HCT116 (cell line): ENCODE measurements around the gene RAD9A. TPM values are rescaled to one million over a fixed set of nuclear protein-coding genes. Genes with fewer than 3 reads are reported as not detected.

ENCODE experiments used
- ATAC-seq: fragments of 200-7000 bp; cut with Tn5 transposase; 2 replicates; pipeline ENCODE4 v1.9.1; 2020; ENCODE audit warnings: mild to moderate bottlenecking, moderate library complexity
- BruUV-seq: library from RNA; stranded (reverse); fragments of 400-500 nt; replicated peaks from 2 replicates; lab custom pipeline; 2021; lab: Mats Ljungman, UMichigan
- CTCF ChIA-PET: fragments of 300-600 bp; sonication (Branson Sonifier 250); formaldehyde crosslinking; loops from one replicate; lab custom pipeline; 2021; ENCODE audit warnings: antibody characterized with exemption; lab: Charles Lee
- POLR2A ChIA-PET: fragments of 300-600, 350-600 bp; sonication (Branson Sonifier 250); formaldehyde crosslinking; loops from one replicate; lab custom pipeline; 2021; ENCODE audit warnings: antibody characterized with exemption; lab: Charles Lee
- RAD21 ChIA-PET, 2 experiments: fragments of 300-600 bp; sonication (Branson Sonifier 250); formaldehyde crosslinking; loops; one replicate each; lab custom pipeline; 2023; ENCODE audit warnings: low total read pairs in 2 of 2; ENCODE audit not compliant: uncharacterized antibody in 2 of 2, unreplicated experiment in 2 of 2, low non-redundant PET in 1 of 2; lab: Charles Lee
- DNase-seq: peaks from one replicate; pipeline ENCODE4 v3.0.0-alpha.2; 2010; ENCODE audit warnings: low read depth, low spot score
- H2AFZ ChIP-seq: fragments of 200-600 bp; shearing (Covaris generic), sonication (generic); 2 replicates; pipeline ENCODE4 v1.6.1; 2017; ENCODE audit warnings: low read depth, mixed run types, mixed read lengths, antibody characterized with exemption, low read length; ENCODE audit not compliant: poor library complexity, severe bottlenecking
- H3K27ac ChIP-seq: 2 replicates; pipeline ENCODE4 v1.5.1; 2012; ENCODE audit warnings: low read depth, low read length
- H3K27me3 ChIP-seq: fragments of 200-600 bp; sonication (generic); 2 replicates; pipeline ENCODE4 v1.6.1; 2016; ENCODE audit warnings: mixed run types, low read length, mixed read lengths; ENCODE audit not compliant: insufficient read depth
- H3K36me3 ChIP-seq, 2 experiments: fragments of 200-500 bp in 1 of 2; fragments of 200-600 bp in 1 of 2; sonication (Bioruptor generic) in 1 of 2; sonication (generic) in 1 of 2; 2 replicates each; pipeline versions ENCODE4 v1.5.1 to v1.6.1; 2014 to 2016; ENCODE audit warnings: low read length in 2 of 2, inconsistent platforms in 1 of 2, mixed read lengths in 1 of 2, mixed run types in 1 of 2; ENCODE audit not compliant: insufficient read depth in 2 of 2, control insufficient read depth in 1 of 2
- H3K4me1 ChIP-seq, 2 experiments: fragments of 200-600 bp in 1 of 2; sonication (generic) in 1 of 2; 2 replicates each; pipeline versions ENCODE4 v1.5.1 to v1.6.1; 2012 to 2017; ENCODE audit warnings: low read length in 2 of 2, inconsistent platforms in 1 of 2, mild to moderate bottlenecking in 1 of 2, mixed read lengths in 1 of 2, mixed run types in 1 of 2, moderate library complexity in 1 of 2; ENCODE audit not compliant: insufficient read depth in 2 of 2, control insufficient read depth in 1 of 2
- H3K4me2 ChIP-seq: fragments of 200-600 bp; sonication (generic); 2 replicates; pipeline ENCODE4 v1.6.1; 2017; ENCODE audit warnings: mixed run types, low read length, mixed read lengths
- H3K4me3 ChIP-seq, 2 experiments: fragments of 200-600 bp in 1 of 2; sonication (generic) in 1 of 2; replicated peaks in 1 of 2; 2 replicates each; pipeline ENCODE4 v1.5.1; 2011 to 2016; ENCODE audit warnings: low read length in 2 of 2, control low read depth in 1 of 2, low read depth in 1 of 2, mild to moderate bottlenecking in 1 of 2, mixed read lengths in 1 of 2, mixed run types in 1 of 2
- H3K79me2 ChIP-seq: fragments of 200-600 bp; sonication (generic); 2 replicates; pipeline ENCODE4 v1.6.1; 2017; ENCODE audit warnings: mild to moderate bottlenecking, mixed run types, low read length, moderate library complexity, mixed read lengths; ENCODE audit not compliant: insufficient read depth
- H3K9ac ChIP-seq: fragments of 200-600 bp; sonication (generic); 2 replicates; pipeline ENCODE4 v1.6.1; 2016; ENCODE audit warnings: low read length, mixed read lengths
- H3K9me2 ChIP-seq: fragments of 200-600 bp; sonication (generic), shearing (Covaris generic); 2 replicates; pipeline ENCODE4 v1.6.1; 2017; ENCODE audit warnings: mixed run types, mild to moderate bottlenecking, moderate library complexity; ENCODE audit not compliant: insufficient read depth
- H3K9me3 ChIP-seq, 2 experiments: fragments of 200-500 bp in 1 of 2; fragments of 200-600 bp in 1 of 2; sonication (Bioruptor generic) in 1 of 2; sonication (generic) in 1 of 2; 2 replicates each; pipeline ENCODE4 v1.6.1; 2014 to 2017; ENCODE audit warnings: low read length in 2 of 2, mixed read lengths in 2 of 2, inconsistent platforms in 1 of 2, low read depth in 1 of 2, mild to moderate bottlenecking in 1 of 2, mixed run types in 1 of 2, moderate library complexity in 1 of 2; ENCODE audit not compliant: control insufficient read depth in 1 of 2, insufficient read depth in 1 of 2
- H4K20me1 ChIP-seq: fragments of 200-600 bp; sonication (generic), shearing (Covaris generic); 2 replicates; pipeline ENCODE4 v1.6.1; 2017; ENCODE audit warnings: mixed run types, mild to moderate bottlenecking, moderate library complexity; ENCODE audit not compliant: insufficient read depth
- EGR1 ChIP-seq: IDR thresholded peaks from 2 replicates; pipeline ENCODE4 v1.6.1; 2012; ENCODE audit warnings: low read depth
- EZH2 ChIP-seq: fragments of 200-600 bp; sonication (generic); IDR thresholded peaks from 2 replicates; pipeline ENCODE4 v1.6.1; 2017; ENCODE audit warnings: antibody characterized with exemption, mixed run types
- FOSL1 ChIP-seq: IDR thresholded peaks from 2 replicates; pipeline ENCODE4 v1.6.1; 2012; ENCODE audit warnings: low read depth
- POLR2A ChIP-seq: IDR thresholded peaks from 2 replicates; pipeline ENCODE4 v1.7.0; 2011; ENCODE audit warnings: borderline replicate concordance; ENCODE audit not compliant: insufficient read depth, insufficient read length; ENCODE audit errors: extremely low read depth
- POLR2AphosphoS5 ChIP-seq: IDR thresholded peaks from 2 replicates; pipeline ENCODE4 v1.6.1; 2011; ENCODE audit warnings: mild to moderate bottlenecking, low read depth, low read length, moderate library complexity
- RAD21 ChIP-seq: IDR thresholded peaks from 2 replicates; pipeline ENCODE4 v1.6.1; 2012; ENCODE audit warnings: low read depth, mild to moderate bottlenecking
- SIN3A ChIP-seq: IDR thresholded peaks from 2 replicates; pipeline ENCODE4 v1.6.1; 2012; ENCODE audit warnings: low read depth
- TCF7L2 ChIP-seq: IDR thresholded peaks from 2 replicates; pipeline ENCODE4 v1.7.0; 2011; ENCODE audit warnings: borderline replicate concordance, inconsistent platforms; ENCODE audit not compliant: insufficient read depth, insufficient read length; ENCODE audit errors: extremely low read depth
- ZFX ChIP-seq: fragments of 450-650 bp; IDR thresholded peaks from 2 replicates; pipeline ENCODE4 v1.6.1; 2017
- intact Hi-C: fragments of 100-400 bp; cut with micrococcal nuclease; formaldehyde crosslinking; loops from 2 replicates; pipeline ENCODE4 v1.10.0; 2022
- total RNA-seq: library from RNA; stranded (reverse); gene quantifications from one replicate; pipeline ENCODE4 v1.2.1, GENCODE V29; 2021; ENCODE audit not compliant: unreplicated experiment
- TF ChIP-seq, protein P1 (sequence below): IDR thresholded peaks from 2 replicates; pipeline ENCODE4 v1.6.1; 2012
- TF ChIP-seq, protein P2 (sequence below): IDR thresholded peaks from 2 replicates; pipeline ENCODE4 v1.6.1; 2012; ENCODE audit warnings: low read depth

RAD9A gene
- total RNA-seq, 1 experiment from 2014 or later, result 49.8 TPM

DNA sequence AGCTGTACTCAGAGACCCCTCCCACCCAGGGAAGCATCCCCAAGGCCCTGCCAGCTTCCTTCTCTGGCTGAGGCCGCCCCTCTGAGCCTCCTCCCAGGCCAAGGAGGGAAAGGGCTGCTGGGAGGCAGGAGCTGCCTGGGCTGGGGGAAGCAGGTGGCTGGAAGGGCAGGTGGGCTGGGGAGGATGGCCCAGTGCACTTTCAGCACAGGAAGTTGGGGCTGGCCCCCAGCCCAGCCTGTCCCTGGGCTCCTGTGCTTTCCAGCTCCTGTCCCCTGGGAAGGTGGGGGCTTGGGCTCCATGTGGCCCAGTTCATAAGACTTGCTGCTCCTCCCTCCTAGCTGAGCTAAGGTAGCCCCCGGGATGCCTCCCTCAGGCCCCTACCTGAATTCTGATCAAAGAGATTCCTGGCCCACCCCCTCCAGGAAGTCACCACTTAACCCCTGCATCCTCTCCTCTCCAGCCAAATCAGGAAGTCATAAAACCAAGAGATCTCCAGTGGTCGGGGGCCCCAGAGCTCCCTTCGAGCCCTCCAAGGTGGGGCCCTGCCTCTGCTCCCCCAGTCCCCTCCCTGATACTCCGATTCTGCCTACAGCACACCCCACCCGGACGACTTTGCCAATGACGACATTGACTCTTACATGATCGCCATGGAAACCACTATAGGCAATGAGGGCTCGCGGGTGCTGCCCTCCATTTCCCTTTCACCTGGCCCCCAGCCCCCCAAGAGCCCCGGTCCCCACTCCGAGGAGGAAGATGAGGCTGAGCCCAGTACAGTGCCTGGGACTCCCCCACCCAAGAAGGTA is 5.0 kb downstream of the RAD9A start:
- H3K79me2 ChIP-seq, result peaks cover 34% of the 10 kb centered on the region
- no peaks in the 10 kb centered on the region for H3K9me3 ChIP-seq
- no peak for DNase-seq
- H3K9ac ChIP-seq, result no peak overlapping the region
- H2AFZ ChIP-seq, result no peak overlapping the region
- CTCF ChIA-PET, result no interaction called here
- peaks cover 10 to 18% of the 10 kb centered on the region in 2 experiments; a peak in 3 of 4 replicates for H3K4me1 ChIP-seq
- no peaks in the 10 kb centered on the region for H3K9me2 ChIP-seq
- no peaks in the 10 kb centered on the region for H4K20me1 ChIP-seq
- peaks cover 13 to 37% of the 10 kb centered on the region in 2 experiments; a peak in 3 of 4 replicates for H3K36me3 ChIP-seq
- no peak for TF ChIP-seq TCF7L2
- no peak for TF ChIP-seq RAD21
- TF ChIP-seq FOSL1, result no peak
- TF ChIP-seq EGR1, result no peak
- TF ChIP-seq ZFX, result no peak
- TF ChIP-seq, protein P1, sequence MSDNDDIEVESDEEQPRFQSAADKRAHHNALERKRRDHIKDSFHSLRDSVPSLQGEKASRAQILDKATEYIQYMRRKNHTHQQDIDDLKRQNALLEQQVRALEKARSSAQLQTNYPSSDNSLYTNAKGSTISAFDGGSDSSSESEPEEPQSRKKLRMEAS, result no peak
- TF ChIP-seq SIN3A, result no peak
- TF ChIP-seq POLR2AphosphoS5, result no peak
- TF ChIP-seq, protein P2, sequence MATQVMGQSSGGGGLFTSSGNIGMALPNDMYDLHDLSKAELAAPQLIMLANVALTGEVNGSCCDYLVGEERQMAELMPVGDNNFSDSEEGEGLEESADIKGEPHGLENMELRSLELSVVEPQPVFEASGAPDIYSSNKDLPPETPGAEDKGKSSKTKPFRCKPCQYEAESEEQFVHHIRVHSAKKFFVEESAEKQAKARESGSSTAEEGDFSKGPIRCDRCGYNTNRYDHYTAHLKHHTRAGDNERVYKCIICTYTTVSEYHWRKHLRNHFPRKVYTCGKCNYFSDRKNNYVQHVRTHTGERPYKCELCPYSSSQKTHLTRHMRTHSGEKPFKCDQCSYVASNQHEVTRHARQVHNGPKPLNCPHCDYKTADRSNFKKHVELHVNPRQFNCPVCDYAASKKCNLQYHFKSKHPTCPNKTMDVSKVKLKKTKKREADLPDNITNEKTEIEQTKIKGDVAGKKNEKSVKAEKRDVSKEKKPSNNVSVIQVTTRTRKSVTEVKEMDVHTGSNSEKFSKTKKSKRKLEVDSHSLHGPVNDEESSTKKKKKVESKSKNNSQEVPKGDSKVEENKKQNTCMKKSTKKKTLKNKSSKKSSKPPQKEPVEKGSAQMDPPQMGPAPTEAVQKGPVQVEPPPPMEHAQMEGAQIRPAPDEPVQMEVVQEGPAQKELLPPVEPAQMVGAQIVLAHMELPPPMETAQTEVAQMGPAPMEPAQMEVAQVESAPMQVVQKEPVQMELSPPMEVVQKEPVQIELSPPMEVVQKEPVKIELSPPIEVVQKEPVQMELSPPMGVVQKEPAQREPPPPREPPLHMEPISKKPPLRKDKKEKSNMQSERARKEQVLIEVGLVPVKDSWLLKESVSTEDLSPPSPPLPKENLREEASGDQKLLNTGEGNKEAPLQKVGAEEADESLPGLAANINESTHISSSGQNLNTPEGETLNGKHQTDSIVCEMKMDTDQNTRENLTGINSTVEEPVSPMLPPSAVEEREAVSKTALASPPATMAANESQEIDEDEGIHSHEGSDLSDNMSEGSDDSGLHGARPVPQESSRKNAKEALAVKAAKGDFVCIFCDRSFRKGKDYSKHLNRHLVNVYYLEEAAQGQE, result no peak
- no peak for TF ChIP-seq POLR2A
- no peak for TF ChIP-seq EZH2
- H3K4me2 ChIP-seq, result no peak overlapping the region
- RAD21 ChIA-PET, result interaction anchor here in 1 of 2 experiments (0.6 kb wide), 1 partner anchor 41 kb away, joined by 6 read pairs; no protein-coding TSS in a partner anchor
- no TSS peak for BruUV-seq
- no peaks in the 10 kb centered on the region for H3K27me3 ChIP-seq
- no peak overlapping the region for H3K4me3 ChIP-seq
- ATAC-seq, result no peak
- POLR2A ChIA-PET, result no interaction called here
- intact Hi-C loops, result no loop called here
- H3K27ac ChIP-seq, result peak overlapping the region; percentile 26; the same call in 1 of the 2 replicates
